HG02571 (cell line): ENCODE results near the gene SCYL2.

Experiments used
- ATAC-seq: cut with Tn5 transposase; IDR thresholded peaks from one replicate; pipeline ENCODE4 v1.9.1; 2021; ENCODE audit warnings: mild to moderate bottlenecking, moderate library complexity; ENCODE audit not compliant: unreplicated experiment

The SCYL2 gene

GRCh38 chr12:100372853-100373640, 106.1 kb downstream of the SCYL2 start:
- no peak for ATAC-seq

- no peak for ATAC-seq
Measured at GRCh38 chr12:100375038-100375735, 108.2 kb downstream of the SCYL2 start.

- no peak for ATAC-seq
Measured at GRCh38 chr12:100376161-100376560, 109.2 kb downstream of the SCYL2 start.

- no peak for ATAC-seq
Measured at GRCh38 chr12:100381379-100381778, 114.4 kb downstream of the SCYL2 start.

- no peak for ATAC-seq
Measured at GRCh38 chr12:100382338-100382737, 115.4 kb downstream of the SCYL2 start.

- no peak for ATAC-seq
Measured at GRCh38 chr12:100383586-100384558, 116.9 kb downstream of the SCYL2 start.

- ATAC-seq, result no peak
Measured at GRCh38 chr12:100384559-100384935, 117.6 kb downstream of the SCYL2 start.

- no peak for ATAC-seq
Measured at GRCh38 chr12:100388382-100388781, 121.4 kb downstream of the SCYL2 start.
